Erythroblast (primary cell): Measurements from ENCODE around the gene BICDL1.

Source experiments
- DNase-seq, 2 experiments: peaks; one replicate each; lab custom pipeline; 2025; lab: John Stamatoyannopoulos, UW
- GATA1 ChIP-seq: IDR thresholded peaks from 2 replicates; pipeline ENCODE4 v1.6.1; 2011; ENCODE audit warnings: low read depth, mild to moderate bottlenecking, control low read depth, low read length, moderate library complexity
- POLR2A ChIP-seq: IDR thresholded peaks from 2 replicates; pipeline ENCODE4 v1.6.1; 2011; ENCODE audit warnings: mild to moderate bottlenecking, low read length

The BICDL1 gene

GRCh38 chr12:120072472-120073249 is 83.6 kb downstream of the BICDL1 start:
- TF ChIP-seq POLR2A (no peak), GATA1 (no peak)
- DNase-seq = no peak

GRCh38 chr12:120075034-120075616 is 86.1 kb downstream of the BICDL1 start:
- TF ChIP-seq GATA1 (no peak), POLR2A (no peak)
- no peak for DNase-seq

GRCh38 chr12:120076651-120077050 is 87.6 kb downstream of the BICDL1 start:
- TF ChIP-seq GATA1 = no peak
- TF ChIP-seq POLR2A = no peak
- no peak for DNase-seq

- no peak for DNase-seq
- TF ChIP-seq POLR2A (no peak), GATA1 (no peak)
Measured at GRCh38 chr12:120077260-120077659, 88.2 kb downstream of the BICDL1 start.

GRCh38 chr12:120078868-120079267 is 89.8 kb downstream of the BICDL1 start:
- DNase-seq = no peak
- TF ChIP-seq GATA1 (no peak), POLR2A (no peak)

- peak in 1 of 2 experiments; percentile 10 for DNase-seq
Measured at GRCh38 chr12:120079411-120080400, 90.7 kb downstream of the BICDL1 start.

GRCh38 chr12:120081641-120082040 is 92.6 kb downstream of the BICDL1 start:
- TF ChIP-seq GATA1 = no peak
- no peak for TF ChIP-seq POLR2A
- DNase-seq = no peak

More at GRCh38 chr12:120079411-120080400, 90.7 kb downstream of the BICDL1 start:
- TF ChIP-seq POLR2A (no peak), GATA1 (no peak)

- no peak for TF ChIP-seq GATA1
- TF ChIP-seq POLR2A = no peak
- no peak for DNase-seq
Measured at GRCh38 chr12:120085920-120086645, 97.0 kb downstream of the BICDL1 start.

- no peak for TF ChIP-seq POLR2A
- TF ChIP-seq GATA1 = no peak
- peak; percentile 96 to 98 for DNase-seq
Measured at GRCh38 chr12:120086801-120087621, 98.0 kb downstream of the BICDL1 start.

- TF ChIP-seq GATA1 = no peak
- TF ChIP-seq POLR2A = no peak
- no peak for DNase-seq
Measured at GRCh38 chr12:120089105-120089504, 100.1 kb downstream of the BICDL1 start.

GRCh38 chr12:120089796-120090195 is 100.8 kb downstream of the BICDL1 start:
- no peak for DNase-seq
- TF ChIP-seq POLR2A (no peak), GATA1 (no peak)

- TF ChIP-seq POLR2A (no peak), GATA1 (no peak)
- no peak for DNase-seq
Measured at GRCh38 chr12:120090206-120090605, 101.2 kb downstream of the BICDL1 start.
